Measurements from ENCODE around the gene TRIM40.

The TRIM40 gene

GRCh38 chr6:30169658-30170614 lies 34.0 kb downstream of the TRIM40 start:
- no peak overlapping the region for H3K4me3 ChIP-seq (ENCODE audit: control insufficient read depth, low read depth, low read length)
- DNase-seq (ENCODE audit: low read depth): peak; percentile 14
- TF ChIP-seq CTCF (IDR thresholded peaks at IDR 0.05; ENCODE audit: control insufficient read depth, insufficient read depth, low read depth, low read length, missing control alignments): peak; percentile 85

GRCh38 chr6:30171677-30172471 lies 35.9 kb downstream of the TRIM40 start:
- DNase-seq (ENCODE audit: low read depth): no peak
- no peak for TF ChIP-seq CTCF (IDR thresholded peaks at IDR 0.05; ENCODE audit: control insufficient read depth, insufficient read depth, low read depth, low read length, missing control alignments)
- H3K4me3 ChIP-seq (ENCODE audit: control insufficient read depth, low read depth, low read length): no peak overlapping the region

GRCh38 chr6:30172681-30173080 lies 36.7 kb downstream of the TRIM40 start:
- H3K4me3 ChIP-seq (ENCODE audit: control insufficient read depth, low read depth, low read length): no peak overlapping the region
- TF ChIP-seq CTCF (IDR thresholded peaks at IDR 0.05; ENCODE audit: control insufficient read depth, insufficient read depth, low read depth, low read length, missing control alignments): no peak
- DNase-seq (ENCODE audit: low read depth): no peak

- no peak for DNase-seq (ENCODE audit: low read depth)
These were observed 39.8 kb downstream of the TRIM40 start for GRCh38 chr6:30175765-30176164.

GRCh38 chr6:30178837-30179236 lies 42.9 kb downstream of the TRIM40 start:
- TF ChIP-seq CTCF (IDR thresholded peaks at IDR 0.05; ENCODE audit: control insufficient read depth, insufficient read depth, low read depth, low read length, missing control alignments): no peak
- DNase-seq (ENCODE audit: low read depth): no peak
- no peak overlapping the region for H3K4me3 ChIP-seq (ENCODE audit: control insufficient read depth, low read depth, low read length)

More at GRCh38 chr6:30175765-30176164, 39.8 kb downstream of the TRIM40 start:
- no peak overlapping the region for H3K4me3 ChIP-seq (ENCODE audit: control insufficient read depth, low read depth, low read length)
- no peak for TF ChIP-seq CTCF (IDR thresholded peaks at IDR 0.05; ENCODE audit: control insufficient read depth, insufficient read depth, low read depth, low read length, missing control alignments)

GRCh38 chr6:30180145-30180544 lies 44.2 kb downstream of the TRIM40 start:
- DNase-seq (ENCODE audit: low read depth): no peak
- no peak for TF ChIP-seq CTCF (IDR thresholded peaks at IDR 0.05; ENCODE audit: control insufficient read depth, insufficient read depth, low read depth, low read length, missing control alignments)
- no peak overlapping the region for H3K4me3 ChIP-seq (ENCODE audit: control insufficient read depth, low read depth, low read length)
